NCI-H146 treated with DMSO at 0.1 percent for 48 hours (cell line): ENCODE results near the gene GSK3B.
"Not testable (repeated sequence)": the region's sequence is repeated elsewhere in the genome, so short reads cannot be mapped to it uniquely, and the experiment has no call there.

Source experiments
- DNase-seq: peaks from one replicate; lab custom pipeline; 2025; ENCODE audit not compliant: unreplicated experiment; lab: John Stamatoyannopoulos, UW

GSK3B gene

DNA sequence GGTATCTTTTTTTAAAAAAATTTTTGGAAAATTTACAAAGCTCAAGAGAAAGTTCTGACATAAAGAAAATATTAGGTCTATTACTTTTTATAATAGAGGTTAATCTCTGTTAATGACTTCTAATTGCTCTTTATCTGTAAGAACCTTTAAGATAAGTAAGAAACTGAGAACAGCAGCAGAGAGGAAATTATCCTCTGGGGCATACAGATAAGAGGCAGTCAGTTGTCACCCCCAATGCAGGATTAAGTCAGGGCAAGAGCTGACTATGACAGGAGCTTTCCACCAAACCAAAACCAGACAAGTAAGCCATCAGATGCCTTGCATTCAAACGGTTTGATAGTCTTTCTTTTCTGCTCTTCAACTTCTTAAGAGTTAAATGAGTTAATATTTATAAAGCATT, 149.0 kb downstream of the GSK3B start:
- DNase-seq, result no peak

DNA sequence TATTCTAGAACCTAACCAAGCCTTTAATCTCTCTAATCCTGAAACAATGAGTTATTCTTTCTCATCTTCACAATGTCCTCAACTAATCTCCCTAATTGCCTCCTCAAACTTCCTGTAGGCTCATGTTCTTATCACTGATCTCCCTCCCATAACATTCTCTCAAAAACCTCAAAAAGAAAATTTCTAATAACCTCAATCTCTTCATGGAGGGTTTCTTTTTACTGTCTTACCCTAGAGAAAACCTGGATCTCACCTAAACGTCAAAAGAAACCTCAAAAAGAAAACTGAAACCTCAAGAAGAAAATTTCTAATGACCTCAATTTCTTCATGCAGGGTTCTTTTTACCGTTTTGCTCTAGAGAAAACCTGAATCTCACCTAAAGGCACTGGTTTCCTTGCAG, 150.2 kb downstream of the GSK3B start:
- DNase-seq, result no peak

DNA sequence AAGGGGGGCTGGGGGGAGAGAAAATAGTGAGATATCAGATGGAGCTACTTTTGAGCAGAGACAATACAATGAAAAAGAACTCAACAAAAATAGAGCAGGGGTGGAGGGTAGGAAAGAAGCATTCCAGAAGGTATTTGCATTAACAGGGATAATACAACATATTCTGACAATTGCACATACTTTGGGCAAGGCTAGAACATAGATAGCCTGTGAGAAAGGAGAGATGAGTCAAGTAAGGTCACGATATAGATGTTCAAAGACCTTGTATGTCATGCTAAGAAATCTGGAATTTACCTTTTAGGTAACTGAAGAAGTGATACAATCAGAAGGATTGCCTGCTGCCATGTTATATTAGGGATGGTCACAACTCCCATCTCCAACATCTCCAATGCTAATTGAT, 155.2 kb downstream of the GSK3B start:
- no peak for DNase-seq

DNA sequence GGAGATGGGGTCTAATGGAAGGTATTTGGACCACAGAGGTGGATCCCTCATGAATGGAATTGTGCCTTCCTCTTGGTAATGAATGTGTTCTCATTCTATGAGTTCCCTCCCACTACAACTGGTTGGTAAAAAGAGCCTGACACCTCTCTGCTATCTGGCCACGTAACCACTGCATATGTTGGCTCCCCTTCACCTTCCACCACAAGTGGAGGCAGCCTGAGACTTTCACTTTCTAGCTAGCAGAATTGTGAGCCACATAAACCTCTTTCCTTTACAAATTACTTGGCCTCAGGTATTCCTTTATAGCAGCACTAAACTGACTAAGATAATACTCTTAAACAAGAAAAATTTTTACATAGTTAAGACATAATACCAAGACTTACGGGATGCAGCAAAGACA, 157.0 kb downstream of the GSK3B start:
- DNase-seq, result no peak

DNA sequence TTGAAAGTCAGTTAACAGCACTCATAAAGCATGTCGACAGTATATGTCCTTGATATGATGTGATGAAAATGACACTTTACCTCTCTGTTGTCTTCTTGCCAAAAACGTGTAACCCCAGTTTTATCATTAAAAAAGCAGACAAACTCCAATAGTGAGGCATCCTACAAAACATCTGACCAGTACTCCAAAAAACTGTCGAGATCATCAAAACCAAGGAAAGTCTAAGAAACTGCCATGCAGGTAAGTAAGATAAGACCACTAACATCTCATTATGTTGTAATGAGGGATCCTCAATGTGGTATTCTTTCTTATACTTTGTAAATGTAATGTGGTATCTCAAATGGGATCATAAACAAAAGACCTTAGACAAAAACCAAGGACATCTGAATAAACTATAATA, 160.0 kb downstream of the GSK3B start:
- DNase-seq, result no peak

DNA sequence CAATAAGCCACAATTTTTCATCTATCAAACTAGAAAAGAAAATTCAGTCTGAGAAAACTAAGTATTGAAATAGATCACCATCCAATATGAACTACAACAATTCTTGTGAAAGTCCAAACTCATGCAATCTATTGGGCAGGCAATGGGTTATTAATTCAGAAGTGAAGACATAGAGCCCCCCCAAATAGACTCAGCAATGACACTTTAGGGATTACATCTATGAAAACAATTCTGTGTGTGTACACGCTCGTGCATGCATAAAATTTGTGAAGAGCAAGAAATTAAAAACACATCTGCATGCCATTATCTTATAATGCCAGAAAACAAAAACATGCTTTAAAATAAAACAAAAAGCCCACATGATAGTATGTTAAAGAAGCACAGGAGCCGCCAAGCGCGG, 161.0 kb downstream of the GSK3B start:
- no peak for DNase-seq

DNA sequence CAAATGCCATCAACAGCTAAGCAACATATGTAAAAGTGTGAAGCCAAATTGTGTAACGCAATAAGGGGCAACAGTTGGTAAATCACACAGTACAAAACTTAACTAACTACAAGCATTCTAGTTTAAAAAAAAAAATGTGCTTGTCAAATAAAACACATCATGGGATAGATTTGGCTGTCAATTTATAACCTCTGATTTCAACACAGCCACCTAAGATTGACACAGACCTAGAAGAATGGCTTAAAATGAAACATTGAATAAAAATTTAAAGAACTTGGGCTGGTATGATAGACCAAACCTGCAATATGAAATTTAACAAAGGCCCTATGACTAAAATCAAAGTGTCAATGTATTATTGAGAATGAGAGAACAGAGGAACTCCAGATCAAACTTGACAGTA, 164.0 kb downstream of the GSK3B start:
- no peak for DNase-seq

DNA sequence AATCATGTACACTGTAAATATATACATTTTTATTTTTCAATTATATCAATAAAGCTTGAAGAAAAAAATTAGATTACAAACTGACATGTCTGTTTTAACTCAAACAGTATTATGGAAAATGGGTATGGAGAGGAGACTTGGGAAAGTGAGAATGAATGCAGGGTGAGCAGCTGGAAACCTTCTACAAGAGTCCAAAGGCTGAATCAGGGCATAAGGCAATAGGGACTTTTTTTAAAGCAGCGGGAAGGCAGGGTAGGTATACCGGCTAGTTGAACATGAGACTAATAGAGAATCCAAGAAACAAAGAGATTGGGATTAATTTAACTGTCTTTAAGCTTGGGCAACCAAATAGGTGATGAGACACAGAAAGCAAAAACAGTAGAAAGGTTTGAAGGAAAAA, 167.1 kb downstream of the GSK3B start:
- DNase-seq, result no peak

DNA sequence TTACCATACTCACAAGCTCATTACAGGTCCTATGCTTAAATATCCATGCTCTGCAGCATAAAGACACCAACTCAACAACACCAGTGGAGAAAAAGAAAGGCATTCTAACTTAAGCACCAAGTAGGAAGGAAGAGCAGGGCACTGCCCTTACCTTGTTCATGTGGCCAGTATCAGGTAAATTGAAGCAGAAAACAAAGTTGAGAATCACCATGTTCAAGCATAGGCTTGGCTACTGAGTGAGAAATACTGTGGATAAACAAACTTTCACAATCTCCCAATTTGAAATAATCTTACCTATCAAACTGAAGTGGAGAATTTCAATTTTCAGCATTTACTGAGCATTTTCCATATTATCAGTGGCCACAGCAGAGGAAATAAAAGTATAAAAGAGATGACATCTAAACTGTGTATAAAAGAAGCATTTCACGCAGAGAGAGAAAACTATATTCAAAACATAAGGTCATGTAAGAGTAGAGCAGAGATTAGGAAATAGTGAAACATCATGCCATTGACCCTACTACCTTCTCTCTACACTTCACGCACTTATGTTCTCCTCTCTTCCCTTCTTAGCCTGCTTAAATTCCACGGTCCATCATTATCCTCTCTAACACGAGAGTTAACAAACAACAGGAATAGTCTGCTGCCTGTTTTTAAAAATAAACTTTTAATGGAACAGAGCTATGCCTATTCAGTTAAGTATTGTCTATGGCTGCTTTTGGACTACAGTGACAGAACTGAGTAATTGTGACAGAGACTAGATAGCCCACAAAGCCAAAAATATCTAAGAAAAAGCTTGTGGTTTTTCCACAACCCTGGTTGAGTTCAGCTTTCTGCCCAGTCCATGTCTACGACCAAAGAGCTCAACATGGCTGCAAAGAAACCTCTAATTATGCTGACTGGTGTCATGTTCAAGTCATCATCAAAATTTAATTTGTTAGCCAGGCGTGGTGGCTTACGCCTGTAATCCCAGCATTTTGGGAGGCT, 169.8 kb downstream of the GSK3B start:
- no peak for DNase-seq

DNA sequence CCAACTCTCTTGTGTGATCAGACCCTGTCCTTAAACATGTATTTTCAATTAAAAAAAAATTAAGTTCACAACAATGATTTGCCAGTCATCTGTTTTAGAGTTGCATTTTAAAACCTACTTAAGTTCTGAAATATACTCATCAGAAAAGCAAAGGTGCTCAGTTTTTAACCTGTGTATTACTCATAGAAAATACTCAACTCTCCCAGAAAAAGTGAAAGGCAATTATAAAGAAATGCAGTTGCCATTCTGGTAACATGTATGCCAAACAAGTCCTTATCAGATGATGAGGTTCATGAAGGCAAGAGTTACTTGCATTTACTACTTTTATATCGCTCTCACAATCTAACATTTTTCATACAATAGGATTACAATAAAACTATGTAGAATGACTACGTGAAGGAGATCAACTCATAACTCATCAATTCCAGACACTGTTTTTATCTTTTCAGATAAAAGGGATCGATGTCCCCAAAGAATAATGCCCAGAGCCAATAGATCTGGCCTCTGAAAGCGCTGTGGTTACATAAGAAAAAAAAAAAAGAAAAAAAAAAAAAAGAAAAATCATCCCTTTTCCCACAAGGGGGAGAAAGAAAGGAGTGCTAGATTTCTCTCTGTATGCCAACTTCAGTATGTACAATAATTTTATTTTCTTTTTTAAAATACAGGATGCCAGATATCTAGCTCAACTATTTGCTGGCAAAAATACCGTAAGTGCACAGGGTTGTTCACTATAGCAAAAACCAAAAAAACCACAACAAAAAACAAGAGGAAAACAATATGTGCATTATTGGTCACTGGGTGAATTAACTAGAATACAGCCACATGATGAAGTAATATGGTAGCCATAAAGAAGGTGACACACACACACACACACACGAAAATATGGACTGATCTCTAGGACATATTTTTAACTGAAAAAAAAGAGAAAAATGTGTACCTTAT, 175.0 kb downstream of the GSK3B start:
- DNase-seq, result no peak

DNA sequence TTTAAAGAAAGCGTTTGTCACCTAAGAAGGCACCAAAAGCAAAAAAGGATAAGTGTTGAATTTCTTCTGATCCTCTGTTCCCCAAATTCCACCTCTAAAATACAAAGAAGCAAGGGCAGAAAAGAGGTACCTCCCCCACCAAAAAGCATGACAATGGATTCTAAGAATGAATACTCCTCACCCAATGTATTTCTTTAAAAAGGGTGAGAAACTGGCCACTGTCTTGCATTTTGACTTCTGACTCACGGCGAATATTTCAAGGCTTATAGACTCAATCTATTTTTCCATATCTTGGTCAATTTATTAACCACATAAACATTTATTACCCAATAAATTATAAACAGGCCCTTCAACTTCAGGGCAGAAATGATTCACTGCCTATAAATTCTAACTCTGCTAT, 181.2 kb downstream of the GSK3B start:
- DNase-seq, result no peak

DNA sequence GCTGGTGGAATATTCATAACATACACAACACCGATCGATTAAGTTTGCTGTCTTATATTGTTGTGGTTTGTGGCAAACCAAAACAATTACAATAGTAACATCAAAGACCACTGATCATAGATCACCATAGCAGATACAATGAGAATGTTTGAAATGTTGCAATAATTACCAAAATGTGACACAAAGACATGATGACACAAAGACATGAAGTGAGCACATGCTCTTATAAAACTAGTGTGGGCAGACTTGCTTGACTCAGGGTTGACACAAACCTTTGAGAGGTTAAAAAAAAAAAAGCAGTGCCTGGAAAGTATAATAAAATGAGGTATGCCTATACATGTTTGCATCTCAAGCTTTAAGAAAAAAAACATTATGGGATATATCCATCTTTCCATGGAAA, 182.0 kb downstream of the GSK3B start:
- no peak for DNase-seq

DNA sequence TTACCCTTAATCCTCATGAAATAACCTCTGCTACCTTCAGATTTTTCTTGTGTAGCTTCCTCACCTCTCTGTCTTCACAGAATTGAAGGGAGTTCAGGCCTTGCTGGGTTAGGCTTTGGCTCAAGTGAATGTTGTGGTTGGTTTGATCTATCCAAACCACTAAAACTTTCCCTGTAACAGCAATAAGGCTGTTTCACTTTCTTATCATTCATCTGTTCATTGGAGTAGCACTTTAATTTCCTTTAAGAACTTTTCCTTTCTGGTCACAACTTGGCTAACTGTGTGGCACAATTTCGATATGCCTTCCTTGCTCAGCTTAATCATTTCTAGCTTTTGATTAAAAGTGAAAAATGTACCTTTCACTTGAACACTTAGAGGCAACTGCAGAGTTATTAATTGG, 182.5 kb downstream of the GSK3B start:
- no peak for DNase-seq

DNA sequence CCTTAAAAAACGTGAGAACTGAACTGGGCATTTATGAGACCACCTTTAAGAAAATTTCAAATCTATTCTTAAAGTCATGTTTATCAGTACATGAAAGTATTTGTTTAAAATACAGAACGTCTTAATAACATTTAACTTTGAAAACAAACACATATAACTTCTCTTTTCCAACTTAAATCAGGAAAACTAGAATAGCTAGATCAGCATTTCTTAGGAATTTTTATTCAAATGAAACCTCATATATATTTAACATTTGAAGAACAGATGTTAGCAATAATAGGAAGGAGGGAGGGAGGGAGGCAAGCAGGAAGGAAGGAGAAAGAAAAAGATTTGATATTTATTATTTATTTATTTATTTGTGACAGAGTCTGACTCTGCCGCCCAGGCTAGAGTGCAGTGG, 192.2 kb downstream of the GSK3B start:
- no peak for DNase-seq

DNA sequence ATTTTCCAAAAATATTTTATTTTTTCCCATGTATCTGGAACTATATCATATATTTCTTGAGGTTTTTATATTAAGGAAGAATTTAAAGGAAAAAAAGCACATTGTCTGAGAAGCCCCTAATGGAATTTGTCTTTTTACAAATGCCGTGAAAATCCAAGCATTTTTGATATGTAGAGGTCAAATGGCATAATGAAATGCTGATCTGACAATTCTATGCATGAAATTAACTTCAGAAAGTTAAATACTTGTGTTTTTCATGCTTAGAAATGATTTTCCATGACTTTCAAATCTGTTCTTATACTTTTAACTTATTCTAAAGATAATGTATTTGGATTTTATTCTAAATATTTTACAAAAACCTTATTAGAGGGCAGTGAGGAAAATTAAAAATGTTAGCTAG, 193.1 kb downstream of the GSK3B start:
- no peak for DNase-seq

DNA sequence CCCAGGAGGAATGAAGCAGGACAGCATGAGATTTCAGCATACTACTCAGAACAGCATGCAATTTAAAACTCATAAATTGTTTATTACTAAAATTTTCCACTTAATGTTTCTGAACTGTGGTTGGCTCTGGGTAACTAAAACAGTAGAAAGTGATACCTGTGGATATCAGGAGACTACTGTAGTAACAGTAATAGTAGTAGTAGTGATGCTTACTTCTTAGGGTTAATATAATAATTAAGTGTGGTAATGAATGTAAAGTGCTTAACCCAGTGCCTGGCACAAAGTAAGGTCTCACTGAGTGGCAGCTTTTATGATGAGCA, 195.1 kb downstream of the GSK3B start:
- DNase-seq, result no peak

DNA sequence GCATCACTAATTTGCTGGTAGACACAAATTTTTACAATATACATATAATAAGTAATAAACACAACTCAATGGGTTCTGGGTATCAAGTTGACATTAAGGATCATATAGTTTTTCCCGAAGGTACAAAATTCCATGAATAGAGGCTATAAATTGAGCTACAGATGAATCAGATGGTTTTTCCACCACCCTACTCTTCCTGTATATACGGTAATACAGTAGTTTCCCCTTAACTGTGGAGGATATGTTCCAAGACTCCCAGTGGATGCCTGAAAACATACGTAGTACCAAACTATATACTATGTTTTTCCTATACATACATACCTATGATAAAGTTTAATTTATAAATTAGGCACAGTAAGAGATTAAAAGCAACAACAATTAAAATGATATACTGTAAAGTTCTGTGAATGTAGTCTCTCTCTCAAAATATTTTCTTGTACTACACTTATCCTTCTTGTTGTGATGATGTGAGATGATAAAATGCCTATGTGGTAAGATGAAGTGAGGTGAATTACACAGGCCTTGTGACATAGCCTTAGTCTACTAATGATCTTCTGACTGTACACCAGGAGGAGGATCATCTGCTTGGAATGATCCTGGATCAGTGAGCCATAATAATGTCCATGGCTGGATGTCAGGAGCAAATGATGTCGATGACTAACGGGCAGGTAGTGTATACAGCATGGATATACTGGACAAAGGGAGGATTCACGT, 195.6 kb downstream of the GSK3B start:
- no peak for DNase-seq

DNA sequence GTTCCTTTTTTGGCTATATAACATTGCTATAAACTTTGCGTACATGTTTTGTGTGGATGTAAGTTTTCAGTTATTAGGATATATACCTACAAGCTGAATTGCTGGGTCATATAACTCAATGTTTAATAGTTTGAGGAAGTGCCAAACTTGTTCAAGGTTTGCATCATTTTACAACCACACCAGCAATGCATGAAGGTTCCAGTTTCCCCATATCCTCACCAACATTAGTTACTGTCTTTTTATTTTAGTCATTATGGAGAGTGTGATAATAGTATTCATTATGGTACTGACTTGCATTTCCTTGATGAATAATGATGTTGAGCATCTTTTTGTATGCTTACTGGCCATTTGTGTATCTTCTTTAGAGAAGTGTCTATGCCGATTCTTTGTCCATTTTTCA, 200.1 kb downstream of the GSK3B start:
- DNase-seq, result no peak

DNA sequence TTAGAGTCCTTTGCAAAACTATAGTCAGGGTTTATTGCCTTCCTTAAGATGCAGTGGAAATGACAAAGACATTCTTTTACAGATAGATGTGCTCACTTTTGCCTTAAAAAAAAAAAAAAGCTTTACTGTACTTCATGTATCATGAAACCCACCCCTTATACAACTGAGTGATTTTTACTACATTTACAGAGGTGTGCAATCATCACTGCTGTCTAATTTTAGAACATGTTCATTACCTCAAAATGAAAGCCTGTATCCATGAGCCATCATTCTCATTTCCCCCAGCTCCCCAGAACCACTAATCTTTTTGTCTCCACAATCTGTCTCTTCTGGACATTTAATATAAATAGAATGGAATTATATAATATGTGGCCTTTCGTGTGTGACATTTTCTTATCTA, 200.5 kb downstream of the GSK3B start:
- no peak for DNase-seq

DNA sequence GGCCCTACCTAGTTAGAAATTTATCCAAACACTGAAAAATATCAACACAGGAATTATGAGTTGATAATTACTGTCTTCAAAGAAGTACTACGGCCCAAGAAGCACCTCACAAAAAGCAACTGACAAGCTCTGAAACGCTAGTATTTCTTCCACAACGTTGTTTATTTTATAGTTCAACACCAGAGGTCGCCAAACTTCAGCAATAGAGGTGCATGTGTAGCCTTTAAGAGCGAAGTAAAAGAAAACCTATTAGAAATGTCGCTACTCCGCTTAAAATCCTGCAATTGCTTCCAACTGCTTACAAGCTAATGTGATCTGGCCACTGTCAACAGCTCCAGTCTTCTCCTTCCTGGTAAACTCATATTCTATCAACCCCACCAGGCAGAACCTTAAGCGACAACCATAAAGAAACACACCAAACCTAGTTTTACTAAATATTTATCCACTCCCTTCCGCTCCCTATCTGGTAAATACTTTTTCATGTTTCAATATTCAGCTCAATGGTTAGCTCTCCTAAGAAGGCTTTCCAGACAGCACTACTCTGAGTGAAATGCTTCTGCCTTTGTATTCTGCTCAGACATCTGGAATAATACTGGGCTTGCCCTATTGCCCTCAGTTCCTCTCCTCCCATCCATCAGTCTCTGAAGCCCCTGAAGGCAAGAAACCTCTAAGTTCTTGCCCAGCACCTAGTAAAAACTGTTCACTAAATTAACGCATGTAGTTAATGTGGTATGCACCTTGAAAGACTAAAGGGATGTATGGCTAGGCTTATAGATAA, 202.1 kb downstream of the GSK3B start:
- DNase-seq, result peak; percentile 44

DNA sequence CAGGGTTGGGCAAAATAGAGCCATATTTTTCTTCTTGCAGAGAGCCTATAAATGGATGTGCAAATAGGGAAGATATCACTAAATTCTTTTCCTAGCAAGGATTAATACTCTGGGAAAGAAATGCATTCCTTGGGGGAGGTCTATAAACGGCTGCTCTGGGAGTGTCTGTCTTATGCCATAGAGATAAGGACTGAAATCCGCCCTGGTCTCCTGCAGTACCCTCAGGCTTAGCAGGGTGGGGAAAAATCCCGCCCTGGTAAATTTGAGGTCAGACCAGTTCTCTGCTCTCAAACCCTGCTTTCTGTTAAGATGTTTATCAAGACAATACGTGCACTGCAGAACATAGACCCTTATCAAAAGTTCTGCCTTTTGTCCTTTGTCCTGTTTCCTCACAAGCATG, 205.6 kb downstream of the GSK3B start:
- DNase-seq, result not testable (repeated sequence)
